NCI-H2081 (cell line): ENCODE results near the gene TRIM4.
"Not testable (repeated sequence)": the region's sequence is repeated elsewhere in the genome, so short reads cannot be mapped to it uniquely, and the experiment has no call there.

Source experiments
- DNase-seq, 2 experiments: peaks; one replicate each; lab custom pipeline; 2025; lab: John Stamatoyannopoulos, UW

The TRIM4 gene

DNA sequence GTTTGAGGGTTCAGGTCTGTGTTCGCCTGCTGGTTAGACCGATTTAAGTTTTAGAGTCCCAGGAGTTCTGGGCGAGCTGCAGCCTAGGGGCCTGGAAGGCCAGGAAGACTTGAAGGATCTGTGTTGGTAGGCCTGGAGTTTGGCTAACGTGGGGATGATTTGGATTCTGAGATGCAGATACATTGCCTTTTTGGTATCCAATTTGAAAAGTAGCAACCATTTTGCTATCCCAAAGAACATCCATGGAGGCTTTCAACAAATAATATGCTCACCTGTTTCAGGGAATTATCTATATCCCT lies 433 bp upstream of the TRIM4 start:
- peak in 1 of 2 experiments; percentile 44 for DNase-seq

DNA sequence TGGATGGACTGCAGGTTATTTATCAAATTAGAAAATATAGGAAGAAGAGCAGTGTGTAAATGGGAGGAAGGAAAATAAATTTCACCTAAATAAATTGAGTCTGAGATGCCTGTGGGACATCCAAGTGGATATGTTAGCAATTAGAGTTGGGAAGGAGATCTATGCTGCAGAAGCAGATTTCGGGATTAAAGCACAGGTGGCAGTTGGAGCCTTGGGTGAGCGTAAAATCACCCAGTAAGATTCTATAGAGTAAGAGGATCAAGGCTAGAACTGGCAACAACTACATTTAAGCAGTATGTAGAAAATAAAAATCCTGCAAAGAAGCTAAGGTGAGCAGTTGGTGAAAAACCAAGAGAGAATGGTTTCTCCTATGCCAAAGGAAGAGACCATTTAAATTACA lies 8.4 kb downstream of the TRIM4 start:
- no peak for DNase-seq

DNA sequence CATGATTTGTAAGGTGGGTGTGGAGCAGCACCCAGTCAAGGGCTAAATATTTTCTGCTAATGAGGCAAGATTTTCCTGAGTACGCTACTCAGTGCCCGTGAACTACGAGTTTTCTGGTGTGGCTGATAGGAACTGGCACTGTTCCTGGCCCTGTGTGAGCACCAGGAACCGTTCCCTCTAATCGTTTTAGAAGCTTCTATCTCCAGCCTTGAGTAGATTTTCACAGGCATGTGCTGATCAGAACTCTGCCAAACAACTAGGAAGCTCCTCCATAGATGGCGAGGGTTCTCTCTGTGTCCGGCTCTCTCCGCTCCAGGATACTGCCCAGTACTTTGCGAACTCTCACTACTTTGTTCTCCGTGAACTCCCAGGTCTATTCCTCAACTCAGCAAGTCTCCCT lies 17.7 kb downstream of the TRIM4 start:
- no peak for DNase-seq

DNA sequence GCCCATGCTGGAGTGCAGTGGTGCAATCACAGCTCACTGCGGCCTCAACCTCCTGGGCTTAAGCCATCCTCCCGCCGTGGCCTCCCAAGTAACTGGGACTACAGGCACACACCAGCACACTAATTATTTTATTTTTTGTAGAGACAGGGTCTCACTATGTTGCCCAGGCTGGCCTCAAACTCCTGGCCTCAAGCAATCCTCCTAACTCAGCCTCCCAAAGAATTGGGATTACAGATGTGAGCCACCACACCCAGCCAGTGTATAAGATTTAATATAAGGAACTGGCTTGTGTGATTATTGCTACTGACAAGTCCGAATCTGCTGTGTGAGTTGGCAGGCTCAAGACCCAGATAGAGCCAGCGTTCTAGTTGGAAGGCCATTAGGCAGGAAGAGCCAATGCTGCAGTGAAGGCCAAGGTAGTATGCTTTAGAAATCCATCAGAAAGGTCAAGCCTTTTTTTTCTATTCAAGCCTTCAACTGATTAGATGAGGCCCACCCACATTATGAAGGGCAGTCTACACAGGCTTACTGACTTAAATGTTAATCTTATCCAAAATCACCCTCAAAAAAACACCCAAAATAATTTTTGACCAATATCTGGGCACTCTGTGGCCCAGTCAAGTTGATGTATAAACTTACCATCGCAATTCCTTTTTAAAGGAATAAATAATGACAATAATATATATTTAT lies 19.4 kb downstream of the TRIM4 start:
- DNase-seq: no peak

DNA sequence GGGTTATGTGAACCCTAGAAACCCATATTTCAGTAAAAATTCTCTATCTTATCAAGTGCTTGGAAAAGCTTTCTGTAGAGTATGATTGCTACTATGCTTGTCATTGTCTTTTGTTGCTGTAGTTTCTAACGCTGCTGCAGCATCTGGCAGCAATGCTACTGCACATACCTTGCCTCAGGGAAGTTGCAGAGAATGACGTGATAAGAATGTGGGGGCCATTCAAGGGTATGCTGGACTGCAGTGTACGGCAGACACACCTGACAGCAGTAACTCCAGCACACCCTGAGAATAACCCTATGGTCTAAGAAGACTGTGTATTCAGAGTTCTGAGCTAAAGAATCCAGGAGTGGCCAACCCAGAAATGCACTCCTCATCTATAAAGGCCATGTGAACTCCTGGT lies 20.5 kb downstream of the TRIM4 start:
- DNase-seq: no peak

DNA sequence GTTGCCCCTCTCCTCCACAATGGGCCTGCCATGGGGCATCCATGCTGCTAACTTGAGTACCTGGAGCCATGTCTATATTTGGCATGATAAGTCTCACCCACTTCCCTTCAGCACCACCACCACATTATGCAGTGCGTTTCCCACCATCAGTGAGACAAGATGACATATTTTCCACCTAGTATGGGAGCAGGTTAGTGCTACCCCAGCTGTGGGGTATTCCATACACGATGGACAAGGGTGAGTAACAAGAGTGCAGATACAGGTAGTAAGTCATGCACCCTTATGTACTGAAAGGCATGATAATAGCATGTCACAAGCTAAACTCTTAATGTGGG lies 21.3 kb downstream of the TRIM4 start:
- no peak for DNase-seq

DNA sequence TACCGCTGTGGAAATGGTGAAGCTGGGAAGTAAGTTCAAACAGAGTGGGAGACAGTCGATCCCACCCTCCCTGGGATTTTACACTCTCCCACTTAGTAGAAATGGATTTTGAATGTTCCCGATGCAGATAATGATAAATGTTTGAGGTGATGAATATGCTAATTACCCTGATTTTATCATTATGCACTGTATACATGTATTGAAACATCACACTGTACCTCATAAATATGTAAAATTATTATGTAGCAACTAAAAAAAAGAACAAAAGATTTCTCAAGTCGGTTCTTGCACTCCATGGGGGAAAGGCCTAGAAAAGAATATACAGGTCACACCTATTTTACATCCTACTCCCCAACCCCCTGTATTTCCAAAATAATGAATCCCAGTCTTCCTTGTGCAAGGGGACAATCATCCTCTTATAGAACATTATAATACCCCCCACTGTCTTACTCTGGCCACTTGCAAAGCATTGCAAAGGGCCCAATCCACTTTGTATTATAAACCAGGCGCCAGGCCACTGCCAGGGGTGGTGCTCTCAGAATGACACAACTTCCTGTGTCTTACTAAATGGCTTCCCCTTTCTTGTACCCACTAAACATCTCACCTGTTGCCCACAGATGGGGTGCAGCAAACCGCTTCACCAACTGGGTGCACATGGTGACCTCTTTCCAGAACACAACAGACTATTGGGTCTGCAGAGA lies 21.9 kb downstream of the TRIM4 start:
- no peak for DNase-seq

DNA sequence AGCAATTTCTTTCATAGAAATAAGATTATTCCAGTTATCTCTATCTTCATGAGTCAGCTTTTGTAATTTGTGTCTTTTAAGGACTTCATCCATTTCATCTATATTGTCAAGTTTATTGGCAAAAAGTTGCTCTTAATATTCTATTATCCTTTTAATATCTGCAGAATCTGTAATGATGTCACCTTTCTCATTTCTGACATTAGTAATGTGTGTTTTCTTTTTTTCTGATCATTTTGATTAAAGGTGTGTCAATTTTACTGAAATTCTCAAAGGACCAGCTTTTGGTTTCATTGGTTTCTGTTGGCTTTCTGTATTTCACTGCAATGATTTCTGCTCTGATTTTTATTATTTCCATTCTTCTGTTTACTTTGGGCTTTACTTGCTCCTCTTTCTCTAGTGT lies 24.6 kb downstream of the TRIM4 start:
- no peak for DNase-seq

DNA sequence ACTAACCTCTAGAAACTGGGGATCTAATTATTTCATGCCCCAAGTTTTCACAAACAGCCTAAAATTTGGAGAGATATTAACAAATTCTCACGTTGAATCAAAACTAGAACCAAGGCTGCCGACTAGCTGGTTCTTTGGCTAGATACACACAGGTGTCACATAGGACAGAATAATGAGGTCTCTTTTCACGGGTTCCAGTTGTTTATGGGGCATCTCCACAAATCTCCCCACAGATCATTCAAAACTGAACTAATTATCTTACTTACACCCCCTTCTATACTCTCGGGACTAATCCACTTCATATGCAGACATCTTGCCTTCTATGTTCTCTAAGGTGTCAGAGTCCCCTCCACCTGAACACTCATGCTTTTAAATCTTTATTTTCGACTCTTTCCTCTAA lies 26.1 kb downstream of the TRIM4 start:
- DNase-seq: no peak

DNA sequence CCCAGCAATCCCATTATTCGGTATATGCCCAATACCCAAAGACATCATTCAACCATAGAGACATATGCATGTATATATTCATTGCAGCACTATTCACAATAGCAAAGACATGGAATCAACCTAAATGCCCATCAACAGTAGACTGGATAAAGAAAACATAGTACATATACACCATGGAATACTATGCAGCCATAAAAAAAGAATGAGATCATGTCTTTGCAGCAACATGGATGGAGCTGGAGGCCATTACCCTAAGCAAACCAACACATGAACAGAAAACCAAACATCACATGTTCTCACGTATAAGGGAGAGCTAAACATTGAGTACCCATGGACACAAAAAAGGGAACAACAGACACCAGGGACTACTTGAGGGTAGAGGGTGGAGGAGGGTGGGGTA lies 29.0 kb downstream of the TRIM4 start:
- not testable (repeated sequence) for DNase-seq

DNA sequence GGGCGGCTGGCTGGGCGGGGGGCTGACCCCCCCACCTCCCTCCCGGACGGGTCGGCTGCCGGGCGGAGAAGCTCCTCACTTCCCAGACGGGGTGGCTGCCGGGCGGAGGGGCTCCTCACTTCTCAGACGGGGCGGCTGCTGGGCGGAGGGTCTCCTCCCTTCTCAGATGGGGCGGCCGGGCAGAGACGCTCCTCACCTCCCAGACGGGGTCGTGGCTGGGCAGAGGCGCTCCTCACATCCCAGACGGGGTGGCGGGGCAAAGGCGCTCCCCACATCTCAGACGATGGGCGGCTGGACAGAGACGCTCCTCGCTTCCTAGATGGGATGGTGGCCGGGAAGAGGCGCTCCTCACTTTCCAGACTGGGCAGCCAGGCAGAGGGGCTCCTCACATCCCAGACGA lies 31.0 kb downstream of the TRIM4 start:
- not testable (repeated sequence) for DNase-seq

DNA sequence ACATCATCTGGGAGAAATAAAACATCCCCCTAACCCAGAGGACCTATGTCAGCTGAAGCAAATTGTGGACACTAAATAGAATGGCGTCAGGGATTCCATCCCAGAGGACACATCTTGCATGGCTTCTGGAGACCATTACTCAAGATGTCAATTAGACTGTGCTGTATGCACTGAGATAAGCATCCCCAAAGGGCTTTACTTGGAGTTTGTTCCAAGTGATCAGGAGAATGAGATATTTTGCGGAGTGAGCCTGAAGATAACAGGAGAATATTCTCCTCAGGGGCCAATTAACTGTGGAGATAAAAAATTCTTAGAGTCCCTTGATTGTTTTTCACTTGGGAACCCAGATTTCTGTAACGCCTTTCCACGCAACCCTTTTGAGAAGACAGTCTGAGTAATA lies 38.0 kb downstream of the TRIM4 start:
- no peak for DNase-seq

DNA sequence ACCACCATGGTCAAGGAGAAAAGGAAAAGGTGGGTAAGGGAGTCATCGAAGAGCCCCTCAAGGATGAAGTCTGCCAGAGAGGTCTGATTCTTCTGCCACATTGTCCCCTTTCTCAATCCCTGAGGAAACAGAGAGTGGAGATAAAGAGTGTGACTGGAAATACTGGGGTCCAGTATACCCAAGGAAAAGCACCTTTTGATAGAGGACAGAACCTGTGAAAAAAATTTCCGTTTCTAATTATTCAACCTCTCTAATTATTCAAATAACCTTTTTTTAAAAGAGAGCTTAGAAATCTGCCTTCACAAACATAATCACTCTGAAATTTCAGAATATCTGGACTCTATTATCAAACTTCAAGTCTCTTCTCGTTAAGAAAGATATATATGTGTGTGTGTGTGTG lies 42.4 kb downstream of the TRIM4 start, which contains the start of gene OR2AE1:
Gene OR2AE1 (minus strand): TSS at position 101 of the 400 bp plus-strand sequence. CDS start 0 bp downstream, at position 101.
- DNase-seq: no peak

DNA sequence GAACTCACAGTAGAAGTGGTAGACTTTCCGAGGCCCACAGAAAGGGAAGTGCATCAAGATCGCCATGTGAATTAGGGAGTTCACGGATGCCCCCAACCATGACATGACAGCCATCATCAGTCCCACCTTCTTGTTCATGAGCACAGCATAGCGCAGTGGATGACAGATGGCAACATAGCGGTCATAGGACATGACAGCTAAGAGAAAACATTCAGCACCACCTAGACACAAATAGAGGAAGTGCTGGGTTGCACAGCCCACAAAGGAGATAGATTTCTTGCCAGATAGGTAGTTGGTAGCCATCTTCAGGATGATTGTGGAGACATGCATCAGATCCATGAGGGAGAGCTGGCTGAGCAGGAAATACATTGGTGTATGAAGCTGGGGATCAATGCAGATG lies 42.8 kb downstream of the TRIM4 start:
- DNase-seq: no peak

DNA sequence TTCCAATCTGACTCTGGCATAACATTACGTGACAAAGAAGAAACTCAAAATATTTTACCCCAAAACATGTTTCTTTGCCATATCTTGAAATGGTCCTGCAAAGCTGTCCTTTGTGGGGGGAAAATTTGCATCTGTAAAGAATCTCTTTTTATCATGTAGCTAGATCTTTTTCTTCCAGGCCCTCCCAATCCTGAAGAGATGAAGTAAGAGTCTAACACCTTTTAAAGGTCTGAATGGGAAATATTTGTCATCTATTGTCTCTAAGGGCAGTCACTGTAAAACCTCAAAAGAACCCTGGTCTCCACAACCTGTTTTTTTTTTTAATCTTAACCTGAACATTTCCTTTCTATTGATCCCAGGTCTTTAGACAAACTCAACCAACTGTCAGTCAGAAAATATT lies 51.1 kb downstream of the TRIM4 start:
- DNase-seq: no peak

DNA sequence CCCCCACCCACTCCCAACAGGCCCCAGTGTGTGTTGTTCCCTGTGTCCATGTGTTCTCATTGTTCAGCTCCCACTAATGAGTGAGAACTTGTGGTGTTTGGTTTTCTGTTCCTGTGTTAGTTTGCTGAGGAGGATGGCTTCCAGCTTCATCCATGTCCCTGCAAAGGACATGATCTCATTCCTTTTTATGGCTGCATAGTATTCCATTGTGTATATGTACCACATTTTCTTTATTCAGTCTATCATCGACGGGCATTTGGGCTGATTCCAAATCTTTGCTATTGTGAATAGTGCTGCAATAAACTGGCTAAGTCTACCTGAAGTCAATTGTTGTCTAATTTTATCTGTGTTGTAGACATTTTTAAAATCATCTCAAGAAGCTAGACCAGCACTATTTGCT lies 51.9 kb downstream of the TRIM4 start:
- not testable (repeated sequence) for DNase-seq

DNA sequence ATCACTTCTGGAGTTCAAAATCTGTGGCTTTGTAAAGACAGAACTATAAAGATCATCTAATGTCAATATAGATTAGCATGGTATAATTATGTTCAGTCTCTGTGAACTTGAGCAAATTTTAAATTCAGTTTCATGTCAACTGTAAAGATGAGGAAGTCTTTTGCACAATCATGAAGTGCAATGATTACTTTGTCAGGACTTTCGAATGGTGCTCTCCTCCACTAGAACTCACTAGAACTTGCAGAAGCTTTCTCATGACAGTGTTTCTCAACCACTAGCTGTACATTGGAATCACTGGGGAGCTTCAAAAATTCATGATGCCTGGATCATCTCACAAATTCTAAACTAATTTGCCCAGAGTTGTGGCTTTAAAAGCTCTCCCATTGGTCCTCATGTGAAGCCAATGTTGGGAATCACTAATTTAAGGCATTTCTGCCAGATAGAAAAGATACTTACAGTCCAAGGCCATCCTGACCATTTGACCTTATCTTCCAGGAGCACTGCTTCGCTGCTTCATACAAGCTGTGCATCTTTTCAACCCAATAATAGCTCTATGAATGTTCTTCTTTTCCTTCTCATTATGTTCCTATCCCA lies 55.4 kb downstream of the TRIM4 start:
- no peak for DNase-seq

DNA sequence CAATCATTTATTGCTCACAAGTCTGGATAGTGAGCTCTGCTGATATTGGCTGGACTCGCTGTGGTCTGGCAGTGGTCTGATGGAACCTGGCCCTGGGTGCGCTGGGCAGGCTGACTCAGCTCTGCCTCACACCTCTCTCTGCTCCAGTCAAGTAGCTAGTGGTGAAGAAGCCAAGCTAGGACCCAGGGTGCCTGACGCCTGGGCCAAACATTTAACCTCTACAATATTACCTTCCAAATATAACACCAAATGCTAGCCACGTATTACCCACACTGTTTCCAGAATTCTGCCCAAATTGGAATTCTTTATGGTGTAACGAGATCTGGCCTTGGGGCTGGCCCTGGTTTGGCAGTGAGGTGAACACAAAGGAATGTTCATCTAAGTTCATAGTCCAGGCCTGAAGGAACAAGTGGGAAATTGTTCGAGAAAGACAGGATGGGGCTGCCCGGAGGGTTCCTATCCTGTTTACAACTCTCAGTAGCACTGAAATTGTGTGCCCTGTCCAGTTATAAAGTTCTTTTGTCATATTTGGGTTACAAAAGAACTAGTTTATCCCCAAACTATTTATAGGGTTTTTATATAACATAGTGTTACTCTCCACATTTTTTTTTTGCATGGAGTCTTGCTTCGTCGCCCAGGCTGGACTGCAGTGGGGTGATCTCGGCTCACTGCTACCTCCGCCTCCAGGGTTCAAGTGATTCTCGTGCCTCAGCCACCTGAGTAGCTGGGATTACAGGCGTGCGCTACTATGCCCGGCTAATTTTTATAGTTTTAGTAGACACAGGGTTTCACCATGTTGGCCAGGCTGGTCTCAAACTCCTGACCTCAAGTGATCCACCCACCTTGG lies 58.8 kb downstream of the TRIM4 start:
- no peak for DNase-seq

DNA sequence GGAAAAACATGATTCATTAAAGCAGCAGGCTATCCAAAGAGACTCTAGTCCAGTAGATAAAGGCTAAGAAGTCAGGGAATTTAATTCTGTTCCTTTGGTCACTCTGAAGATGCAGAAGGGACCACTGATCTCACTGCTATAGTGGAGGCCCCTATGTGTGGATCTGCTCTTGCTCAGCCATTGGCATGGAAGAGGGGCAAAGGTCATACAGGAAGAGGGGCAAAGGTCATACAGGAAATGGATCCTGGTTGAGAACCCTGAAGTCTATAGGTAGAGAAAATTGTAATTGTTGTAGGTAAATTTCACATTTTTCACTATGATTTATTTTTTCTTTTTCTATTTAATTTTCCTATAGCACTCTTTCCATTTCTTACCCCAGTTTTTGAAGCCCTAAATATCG lies 64.1 kb downstream of the TRIM4 start:
- no peak for DNase-seq

DNA sequence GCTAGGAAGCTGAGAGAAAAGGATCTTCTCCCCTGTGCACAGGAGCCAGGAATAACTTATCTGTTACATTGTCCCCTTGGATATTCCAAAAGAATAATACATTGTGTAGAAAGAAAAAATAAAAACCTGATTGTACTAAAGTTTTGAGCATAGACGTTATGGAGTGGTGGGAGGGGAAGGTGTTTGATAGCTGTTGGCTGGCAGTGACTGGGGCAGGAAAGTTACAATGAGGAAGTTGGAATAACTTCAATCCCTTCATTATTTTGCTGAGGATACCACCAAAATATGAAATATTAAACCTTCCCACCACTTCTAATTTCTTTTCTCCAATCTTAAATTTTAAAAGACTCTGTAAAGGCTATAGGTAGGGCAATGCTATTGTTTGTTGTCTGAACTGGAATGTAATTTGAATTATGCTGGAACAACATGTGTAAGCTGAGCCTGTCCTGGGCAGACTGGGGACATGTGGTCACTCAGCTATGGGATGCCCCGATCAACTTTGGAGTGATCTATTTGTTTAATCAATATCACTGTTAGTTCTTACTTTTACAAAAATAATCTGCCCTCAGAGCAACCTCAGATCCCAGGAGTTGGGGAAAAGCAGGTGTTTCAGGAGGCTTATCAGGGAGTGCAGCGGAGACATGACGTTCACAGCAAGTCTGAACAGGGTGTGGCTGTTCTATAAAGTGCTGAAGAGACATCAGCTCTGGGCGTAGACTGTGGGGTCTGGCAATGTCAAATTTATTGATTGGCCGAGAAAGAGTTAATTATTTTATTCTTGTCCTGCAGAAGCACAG lies 70.7 kb downstream of the TRIM4 start:
- DNase-seq: no peak

DNA sequence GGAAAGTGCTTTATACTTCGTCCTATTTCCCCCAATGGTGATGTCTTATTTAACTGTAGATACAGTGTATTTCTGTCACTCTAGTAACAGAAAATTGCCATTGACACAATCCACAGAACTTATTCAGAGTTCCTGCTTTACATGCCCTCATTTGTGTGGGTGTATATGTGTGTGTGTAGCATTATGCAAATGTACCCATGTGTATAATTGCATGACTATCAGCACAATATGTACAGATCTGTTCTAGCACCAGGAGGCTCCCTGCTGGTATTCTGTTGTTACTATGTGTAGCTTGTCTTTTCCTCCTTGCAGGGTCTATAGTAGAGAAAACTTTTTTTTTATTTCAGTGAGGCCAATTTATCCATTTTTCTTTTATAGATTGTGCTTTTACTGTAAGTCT lies 75.0 kb downstream of the TRIM4 start:
- no peak for DNase-seq

DNA sequence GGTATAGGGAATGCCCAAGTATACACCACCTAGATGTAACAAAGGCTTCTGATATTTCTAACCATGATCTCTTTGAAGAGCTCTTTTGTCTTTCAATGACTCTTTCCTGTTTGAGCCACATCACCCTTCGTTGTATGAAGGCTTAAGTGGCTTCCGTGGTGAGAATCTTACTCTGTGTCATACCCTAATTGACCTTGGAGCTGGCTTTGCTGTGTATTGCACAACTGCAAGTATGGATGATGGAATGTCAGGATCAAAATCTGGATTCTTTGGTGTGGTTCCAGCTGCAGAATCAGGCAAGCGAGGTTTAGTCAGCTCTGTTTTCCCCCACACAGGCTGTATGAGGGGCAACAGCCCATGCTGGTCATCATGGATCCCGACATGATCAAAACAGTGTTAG lies 75.5 kb downstream of the TRIM4 start:
- DNase-seq: no peak
